NCI-H146 (cell line): ENCODE data around the gene TRIOBP.
"Not testable (repeated sequence)": the region's sequence is repeated elsewhere in the genome, so short reads cannot be mapped to it uniquely, and the experiment has no call there.

Source experiments
- DNase-seq: peaks from one replicate; lab custom pipeline; 2025; lab: John Stamatoyannopoulos, UW

Gene TRIOBP

DNA sequence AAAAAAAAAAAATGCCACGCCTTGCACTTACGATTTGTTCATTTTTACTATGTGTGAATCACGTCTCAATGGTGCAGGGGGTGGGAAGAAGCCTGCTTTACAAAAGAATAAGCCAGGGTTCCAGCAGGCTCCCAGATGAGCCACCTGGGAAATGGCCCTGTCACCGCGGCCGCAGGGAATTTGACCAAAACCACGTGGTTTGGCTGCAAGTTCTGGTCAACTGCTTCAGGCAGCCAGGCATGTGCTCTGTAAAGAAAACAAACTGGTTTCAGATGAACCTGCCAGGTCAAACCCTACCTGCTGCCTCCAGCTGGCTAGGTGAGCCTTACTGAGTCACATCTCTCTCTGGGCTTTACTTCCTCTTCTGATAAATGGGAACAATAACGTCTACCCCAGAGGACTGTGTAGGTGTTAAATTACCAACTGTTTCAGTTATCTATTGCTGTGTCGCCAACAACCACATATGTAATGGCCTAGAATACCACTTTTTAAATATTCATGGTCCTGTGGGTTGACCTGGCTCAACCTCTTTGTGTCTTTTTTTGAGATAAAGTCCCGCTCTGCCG, 80.4 kb downstream of the TRIOBP start:
- DNase-seq = peak; percentile 29

DNA sequence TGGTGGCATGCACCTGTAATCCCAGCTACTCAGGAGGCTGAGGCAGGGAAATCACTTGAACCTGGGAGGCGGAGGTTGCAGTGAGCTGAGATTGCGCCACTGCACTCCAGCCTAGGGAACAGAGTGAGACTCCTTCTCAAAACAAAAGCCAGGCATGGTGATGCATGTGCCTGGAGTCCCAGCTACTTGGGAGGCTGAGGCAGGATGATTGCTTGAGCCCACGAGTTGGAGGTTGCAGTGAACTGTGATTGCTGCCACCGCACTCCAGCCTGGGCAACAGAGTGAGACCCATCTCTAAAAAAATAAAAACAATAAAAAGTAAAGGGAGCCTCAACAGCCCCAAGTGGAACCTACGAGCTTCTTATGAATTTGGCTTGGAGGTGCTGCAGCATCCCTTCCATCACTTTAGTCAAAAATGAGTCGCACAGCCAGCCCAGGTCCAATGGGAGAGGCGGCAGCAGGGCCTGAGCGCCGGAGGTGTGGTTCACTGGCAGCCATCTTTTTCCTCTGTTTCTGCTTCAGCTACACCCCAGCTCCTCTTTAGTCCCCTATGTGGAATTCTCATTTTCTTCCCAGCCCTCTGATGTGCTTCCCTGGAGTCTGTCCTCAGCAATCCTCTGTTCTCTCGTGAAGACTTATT, 81.6 kb downstream of the TRIOBP start:
- no peak for DNase-seq

DNA sequence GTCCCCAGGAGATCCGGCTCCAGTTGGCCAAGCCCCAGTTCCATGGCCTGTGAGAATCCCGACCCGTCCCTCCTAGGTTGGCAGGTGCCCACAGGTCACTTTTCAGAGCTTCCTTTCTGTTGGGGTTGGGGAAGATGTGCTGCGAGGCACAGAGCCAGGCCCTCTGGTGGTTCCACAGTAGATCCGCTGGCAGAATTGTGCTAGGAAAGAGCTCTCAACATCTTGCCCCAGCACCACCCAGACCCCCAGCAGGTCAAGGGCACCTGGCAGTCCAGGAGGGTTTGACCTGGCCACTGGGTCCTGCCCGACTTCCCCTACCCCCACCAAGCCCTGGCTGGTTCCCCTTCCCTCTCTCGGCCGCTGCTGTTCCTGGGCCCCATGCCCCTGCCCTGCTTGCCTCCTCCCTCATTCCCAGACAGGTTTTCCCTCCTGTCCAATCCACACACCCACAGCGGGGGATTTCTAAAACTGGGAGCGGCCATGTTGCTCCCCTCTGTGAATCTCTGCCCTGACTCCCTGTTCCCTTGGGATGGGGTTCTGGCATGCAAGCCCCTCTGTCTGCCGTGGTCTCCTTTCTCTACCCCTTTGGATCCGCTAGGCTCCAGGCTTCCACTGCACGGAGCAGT, 84.7 kb downstream of the TRIOBP start:
- DNase-seq = no peak

DNA sequence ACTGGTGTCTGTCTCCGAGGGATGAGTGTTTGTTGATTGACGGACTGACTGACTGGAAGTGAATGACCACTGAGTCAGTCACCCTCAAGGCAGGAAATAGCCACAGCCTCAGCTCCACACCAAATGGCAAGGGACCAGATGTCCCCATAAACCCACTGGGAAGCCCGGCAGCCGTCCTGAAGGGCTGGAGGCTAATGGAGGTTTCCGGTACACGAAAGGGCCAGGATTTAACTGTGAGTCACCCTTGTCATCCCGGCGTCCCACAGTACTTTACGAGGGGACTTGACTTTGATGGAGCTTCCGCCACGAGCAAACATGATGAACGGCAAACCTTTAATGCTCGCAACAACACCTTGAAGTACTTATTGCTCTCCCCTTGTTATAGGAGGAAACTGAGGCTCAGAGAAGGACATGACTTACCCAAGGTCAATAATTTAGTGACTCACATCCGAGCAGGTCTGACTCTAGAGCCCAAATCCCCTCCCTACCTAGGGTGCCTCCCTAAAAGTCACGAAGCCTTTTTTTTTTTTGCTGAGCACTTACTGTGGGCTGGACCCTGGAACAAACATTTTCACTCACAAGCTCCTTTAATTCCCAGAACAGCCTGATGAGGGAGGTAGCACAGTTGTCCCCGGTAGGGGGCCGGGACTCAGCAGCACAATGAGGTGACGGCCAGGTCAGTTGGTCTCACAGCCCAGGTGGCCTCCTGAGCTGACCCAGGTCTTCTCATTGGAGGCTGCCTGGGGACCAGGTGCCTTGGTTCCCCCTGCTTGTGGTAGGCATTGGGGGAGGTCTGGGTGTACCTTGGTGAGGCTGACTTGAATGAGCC, 85.7 kb downstream of the TRIOBP start:
- DNase-seq = no peak

DNA sequence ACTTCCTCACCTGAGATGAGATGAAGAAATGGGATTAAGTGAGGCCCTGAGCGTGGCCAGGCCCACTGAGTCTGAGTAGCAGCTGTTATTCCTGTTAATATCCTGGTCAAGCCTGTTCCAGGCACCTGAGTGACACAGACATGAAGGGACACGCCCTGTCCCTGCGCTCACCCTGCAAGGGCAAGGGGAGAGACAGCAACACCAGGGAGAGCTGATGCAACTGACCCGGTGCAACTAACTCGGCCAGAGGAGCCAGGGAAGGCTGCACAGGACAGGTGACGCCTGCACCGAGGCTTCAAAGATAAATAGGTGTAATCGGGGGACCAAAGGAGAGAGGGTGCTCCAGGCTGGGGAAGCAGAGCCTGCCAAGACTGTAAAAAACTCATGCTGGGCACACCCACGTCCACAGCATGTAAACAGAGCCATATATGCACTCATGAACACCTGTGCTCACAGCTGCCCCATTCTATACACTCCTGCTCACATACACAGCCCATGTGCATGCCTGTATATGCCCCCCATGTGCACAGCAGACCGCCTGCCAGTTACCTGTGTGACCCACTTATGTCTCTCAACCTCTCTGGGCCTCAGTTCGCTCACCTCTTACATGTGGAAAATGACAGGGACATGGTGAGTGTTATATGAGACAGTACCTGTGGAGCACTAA, 88.1 kb downstream of the TRIOBP start:
- DNase-seq = peak; percentile 18

DNA sequence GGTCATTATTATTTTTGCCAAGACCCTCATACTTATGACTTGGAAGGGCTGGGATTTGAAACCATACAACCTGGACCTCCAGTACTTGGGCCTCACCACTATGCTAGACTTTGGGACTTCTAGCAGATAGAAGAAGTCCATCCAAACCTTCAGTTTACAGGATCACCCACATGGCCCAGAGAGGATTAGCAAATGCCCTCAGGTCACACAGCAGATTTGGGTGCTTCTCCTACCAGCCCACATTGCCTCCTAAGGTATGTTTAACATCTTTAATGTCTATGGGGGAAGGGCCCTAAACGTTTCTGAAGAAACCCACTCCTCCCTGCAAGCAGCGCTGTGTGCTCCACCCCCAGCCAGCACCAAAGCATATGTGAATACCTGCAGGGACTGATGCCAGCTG, 93.4 kb downstream of the TRIOBP start:
- no peak for DNase-seq

DNA sequence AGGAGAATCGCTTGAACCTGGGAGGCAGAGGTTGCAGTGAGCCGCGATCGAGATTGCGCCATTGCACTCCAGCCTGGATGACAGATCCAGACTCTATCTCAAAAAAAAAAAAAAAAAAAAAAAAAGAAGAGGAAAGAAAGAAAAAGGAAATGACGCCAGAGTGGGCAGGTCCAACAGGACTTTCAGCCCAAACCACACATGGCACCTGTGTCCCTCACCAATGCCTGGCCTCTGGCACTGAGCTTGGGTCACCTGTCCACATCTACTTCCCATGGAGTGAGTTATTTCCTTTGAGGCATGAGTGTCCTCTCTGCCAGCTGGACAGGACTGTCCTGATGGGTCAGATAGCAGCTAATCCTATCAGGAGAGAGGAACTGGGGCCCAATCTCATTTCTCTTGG, 95.6 kb downstream of the TRIOBP start:
- no peak for DNase-seq

DNA sequence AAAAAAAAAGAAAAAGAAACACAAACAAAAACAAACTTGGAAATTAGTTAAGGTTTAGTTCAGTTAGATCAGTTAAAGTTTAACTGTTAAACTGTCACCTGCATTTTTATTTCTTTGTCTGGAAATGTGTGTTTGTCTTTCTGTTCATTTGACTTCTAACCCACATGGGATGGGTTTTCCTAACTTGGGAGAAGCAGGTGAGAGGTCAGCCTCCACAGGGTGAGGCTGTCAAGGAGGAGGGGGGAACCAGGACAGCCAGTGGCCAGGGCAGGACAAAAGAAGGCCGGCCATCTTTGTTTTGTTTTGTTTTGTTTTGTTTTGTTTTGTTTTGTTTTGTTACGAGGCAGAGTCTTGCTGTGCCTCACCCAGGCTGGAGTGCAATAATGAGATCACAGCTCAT, 97.5 kb downstream of the TRIOBP start:
- no peak for DNase-seq

DNA sequence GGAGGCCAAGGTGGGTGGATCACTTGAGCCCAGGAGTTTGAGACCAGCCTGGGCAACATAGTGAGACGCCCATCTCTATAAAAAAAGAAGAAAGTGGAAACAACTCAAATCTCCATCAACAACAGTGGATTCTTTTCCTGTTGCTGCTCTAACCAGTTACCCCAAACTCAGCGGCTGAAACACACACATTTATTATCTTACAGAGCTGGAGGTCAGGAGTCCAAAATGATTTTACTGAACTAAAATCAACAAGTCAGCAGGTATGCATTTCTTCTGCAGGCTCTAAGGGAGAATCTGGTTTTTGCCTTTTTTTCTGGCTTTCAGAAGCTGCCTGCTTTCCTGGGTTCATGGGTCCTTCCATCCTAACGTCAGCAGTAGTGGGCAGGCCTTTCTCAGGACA, 99.2 kb downstream of the TRIOBP start:
- no peak for DNase-seq

DNA sequence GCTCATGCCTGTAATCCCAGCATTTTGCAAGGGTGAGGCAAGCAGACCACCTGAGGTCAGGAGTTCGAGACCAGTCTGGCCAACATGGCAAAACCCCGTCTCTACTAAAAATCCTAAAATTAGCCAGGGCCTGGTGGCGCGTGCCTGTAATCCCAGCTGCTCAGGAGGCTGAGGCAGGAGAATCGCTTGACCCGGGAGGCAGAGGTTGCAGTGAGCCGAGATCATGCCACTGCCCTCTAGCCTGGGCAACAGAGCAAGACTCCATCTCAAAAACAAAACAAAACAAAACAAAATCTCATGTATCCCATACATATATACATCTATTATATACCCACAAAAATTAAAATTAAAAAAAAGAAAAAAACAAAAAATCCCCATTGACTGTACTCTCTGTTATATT, 100.4 kb downstream of the TRIOBP start:
- DNase-seq = not testable (repeated sequence)

DNA sequence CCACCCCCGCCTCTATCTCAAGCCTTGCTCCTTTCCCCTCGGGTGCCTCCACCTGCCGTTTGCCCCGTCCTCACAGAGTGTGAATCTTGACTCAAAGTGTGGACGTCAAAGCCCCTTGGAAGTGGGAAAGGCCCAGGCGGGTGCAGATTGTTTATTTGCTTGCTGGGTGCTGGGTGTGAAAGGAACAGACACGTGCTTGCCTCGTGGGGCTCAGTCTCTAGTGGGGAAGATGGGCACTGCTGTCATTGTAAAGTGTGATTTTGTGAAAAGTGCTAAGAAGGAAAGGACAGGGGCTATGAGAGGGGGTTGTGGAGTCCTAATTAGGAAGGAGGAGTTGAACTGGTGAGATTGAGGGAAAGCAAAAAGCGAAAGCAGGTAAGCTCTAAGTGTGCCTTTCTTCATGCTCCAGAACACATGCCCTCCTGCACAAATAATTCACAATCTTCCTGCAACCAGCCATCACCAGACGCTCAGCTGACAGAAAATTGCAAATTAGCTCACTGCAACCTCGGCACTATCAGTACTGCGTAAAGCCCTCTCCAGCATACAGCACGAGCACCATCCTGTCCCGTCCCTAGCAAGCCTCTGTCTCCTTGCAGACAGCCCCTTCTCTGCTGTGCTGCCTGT, 101.1 kb downstream of the TRIOBP start:
- DNase-seq = no peak

DNA sequence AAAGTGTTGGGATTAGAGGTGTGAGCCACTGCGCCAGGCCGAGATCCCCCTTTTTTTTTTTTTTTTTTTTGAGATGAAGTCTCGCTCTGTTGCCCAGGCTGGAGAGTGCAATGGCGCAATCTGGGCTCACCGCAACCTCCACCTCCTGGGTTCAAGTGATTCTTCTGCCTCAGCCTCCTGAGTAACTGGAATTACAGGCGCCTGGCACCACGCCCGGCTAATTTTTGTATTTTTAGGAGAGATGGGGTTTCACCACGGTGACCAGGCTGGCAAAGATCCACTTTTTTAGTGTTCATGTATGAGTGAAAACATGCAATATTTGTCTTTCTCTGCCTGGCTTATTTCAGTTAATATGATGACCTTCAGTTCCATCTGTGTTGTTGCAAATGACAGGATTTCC, 103.1 kb downstream of the TRIOBP start:
- DNase-seq = not testable (repeated sequence)

DNA sequence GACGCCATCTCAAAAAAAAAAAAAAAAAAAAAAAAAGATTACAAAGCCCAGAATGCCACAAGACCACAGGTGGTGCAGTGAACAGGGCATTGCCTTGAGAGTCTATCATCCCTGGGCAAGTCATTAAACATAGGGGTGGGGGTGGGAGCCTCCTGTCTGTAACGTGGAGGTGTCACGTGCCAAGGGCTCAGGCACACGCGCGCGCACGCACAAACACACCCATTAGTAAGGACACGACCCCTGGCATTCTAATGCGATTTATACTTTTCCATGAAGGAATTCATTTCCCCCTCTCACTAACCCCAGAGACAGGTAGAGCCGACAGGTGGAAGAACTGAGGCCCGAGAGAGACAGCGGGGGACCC, 105.1 kb downstream of the TRIOBP start:
- DNase-seq = peak; percentile 68

DNA sequence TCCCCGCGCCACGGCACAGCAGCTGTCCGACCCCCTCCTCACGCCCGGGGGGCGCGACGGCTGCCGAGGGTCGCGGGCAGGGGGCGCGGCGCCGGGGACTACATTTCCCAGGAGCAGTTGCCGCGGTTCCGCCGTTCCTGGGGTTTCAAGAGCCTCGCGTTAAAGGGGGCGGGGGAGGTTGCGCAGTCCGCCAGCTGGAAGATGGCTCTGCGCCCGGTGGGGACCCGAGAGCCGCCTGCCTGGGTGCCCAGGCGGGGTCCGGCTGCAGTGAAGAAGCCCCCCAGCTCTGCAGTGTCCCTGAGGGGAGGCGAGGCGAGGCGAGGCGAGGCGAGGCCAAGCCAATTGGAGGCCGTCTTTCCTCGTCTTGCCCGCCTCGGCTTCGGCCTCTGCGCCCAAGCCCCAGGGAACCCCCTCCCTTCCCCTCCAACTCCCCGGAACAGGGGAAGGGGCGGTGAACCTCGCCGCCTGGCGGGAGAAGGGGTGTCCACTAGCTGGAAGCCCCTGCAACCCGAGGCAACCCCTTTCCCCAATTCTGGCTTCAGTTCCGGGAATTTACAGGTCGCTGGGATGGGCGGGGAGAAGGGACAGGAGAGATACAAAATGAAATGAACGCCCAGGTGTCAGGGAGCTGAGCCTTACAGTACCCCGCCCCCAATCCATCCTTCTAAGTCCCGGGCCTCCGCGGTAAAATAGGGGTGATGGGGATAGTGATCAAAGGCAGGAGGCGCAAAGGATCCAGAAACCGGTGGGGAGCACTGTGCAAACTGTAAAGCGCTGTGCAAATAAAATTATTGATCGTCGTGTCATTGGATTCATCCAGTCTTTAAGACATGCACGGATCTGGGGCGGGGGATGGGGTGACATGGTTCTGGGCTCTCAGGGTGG, 105.7 kb downstream of the TRIOBP start:
- DNase-seq = peak; percentile 61

DNA sequence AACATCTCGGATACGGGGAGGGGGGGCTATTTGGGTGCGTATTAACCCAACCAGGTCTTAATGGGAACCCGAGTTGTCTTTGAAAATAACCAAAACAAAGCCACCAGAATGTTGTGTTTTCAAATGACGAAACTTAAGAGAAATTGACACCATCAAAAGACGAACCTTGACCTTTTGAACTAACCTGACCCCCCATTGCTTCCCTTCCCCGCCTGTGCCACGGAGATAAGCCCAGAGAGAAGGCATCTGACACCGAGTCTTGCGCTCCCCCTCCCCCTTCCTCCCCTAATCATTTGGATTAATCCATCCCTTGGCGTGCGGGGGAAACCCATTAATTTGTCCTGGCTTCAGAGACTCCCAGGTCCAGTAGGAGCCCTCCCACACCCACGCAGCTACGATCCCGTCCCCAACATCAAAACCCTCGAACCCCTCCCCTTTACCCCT, 106.4 kb downstream of the TRIOBP start:
- DNase-seq = peak; percentile 71

DNA sequence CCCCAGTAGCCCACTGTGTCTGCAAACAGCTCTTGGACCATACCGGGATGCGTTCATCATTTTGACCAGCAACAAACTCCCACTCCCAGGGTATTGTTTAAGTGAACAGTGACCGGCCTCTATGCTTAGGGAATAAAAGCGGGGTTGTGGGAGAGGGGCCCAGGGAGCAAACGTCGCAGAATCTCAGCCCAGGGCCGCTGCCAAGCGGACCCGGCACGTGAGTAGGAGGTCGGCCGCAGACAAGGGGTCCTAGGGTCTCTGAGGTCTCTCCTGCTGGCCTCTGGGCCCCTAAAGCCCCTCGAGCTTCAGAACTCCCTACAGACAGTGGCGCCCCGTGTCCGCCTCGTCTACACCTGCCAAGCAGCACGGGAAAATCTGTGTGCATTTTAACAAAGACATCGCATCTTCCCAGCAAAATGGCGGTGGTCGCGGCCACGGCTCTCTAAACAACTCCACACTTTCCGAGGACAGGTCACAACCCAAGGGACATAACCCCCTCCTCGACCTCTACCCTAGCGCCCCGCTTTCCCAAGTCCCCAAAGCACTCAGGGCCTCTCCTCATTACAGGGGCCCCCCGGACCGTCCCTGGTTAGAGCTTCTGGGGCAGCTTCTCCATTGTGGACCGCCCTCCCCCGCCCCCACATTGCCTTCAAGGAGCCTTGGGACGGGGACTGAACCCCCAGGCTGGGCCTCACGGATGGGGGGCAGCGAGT, 106.9 kb downstream of the TRIOBP start:
- DNase-seq = peak; percentile 53

DNA sequence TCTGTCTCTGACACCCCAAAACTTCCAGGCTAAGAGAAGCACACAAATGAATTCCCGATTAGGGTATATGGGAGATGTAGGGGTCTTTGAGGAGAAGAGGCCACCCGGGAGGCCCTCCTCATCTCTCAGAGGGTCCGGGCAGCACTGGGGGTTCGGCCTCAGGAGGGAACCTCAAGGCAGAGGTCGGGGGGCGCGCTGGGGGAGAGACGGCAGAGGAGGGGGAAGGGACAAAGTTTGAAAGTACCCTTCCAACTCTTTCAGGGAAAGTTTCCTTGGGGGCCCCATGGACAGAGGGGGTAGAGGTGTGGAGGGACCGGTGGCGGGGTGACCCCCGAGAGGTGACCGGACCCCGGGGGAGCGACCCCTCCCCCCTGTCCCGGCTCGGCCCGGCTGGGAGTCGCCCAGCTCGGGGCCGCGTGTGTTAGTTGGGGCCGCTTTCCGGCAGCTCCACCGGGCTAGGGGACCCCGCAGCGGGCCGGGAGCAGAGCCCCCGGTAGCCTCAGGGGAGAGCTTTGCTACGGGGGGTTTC, 107.6 kb downstream of the TRIOBP start:
- DNase-seq = no peak

DNA sequence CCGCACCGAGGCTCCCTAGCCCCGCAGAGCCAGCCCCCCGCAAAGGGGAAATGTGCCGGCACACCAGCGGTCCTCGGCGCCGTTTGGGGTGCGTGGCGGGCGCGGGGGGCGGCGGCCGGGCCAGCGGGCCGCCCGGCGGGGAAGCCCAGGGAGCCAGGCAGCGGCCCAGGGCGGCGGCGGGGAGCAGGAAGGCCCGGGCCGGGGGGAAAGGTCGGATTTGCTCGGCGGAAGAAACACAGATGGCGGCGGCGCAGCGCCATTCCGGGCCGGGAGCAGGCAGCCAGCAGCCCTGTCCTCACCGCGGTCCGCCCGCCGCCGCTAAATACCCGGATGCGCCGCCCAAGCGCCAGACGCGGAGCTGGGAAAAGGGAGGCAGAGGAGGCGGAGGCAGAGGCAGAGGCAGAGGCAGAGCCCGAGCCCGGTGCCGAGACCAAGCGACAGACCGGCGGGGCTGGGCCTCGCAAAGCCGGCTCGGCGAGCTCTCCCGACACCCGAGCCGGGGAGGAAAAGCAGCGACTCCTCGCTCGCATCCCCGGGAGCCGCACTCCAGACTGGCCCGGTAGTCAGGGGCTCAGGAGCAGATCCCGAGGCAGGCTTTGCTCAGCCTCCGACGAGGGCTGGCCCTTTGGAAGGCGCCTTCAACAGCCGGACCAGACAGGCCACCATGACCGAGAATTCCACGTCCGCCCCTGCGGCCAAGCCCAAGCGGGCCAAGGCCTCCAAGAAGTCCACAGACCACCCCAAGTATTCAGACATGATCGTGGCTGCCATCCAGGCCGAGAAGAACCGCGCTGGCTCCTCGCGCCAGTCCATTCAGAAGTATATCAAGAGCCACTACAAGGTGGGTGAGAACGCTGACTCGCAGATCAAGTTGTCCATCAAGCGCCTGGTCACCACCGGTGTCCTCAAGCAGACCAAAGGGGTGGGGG, 108.3 kb downstream of the TRIOBP start:
- DNase-seq = peak; percentile 73

DNA sequence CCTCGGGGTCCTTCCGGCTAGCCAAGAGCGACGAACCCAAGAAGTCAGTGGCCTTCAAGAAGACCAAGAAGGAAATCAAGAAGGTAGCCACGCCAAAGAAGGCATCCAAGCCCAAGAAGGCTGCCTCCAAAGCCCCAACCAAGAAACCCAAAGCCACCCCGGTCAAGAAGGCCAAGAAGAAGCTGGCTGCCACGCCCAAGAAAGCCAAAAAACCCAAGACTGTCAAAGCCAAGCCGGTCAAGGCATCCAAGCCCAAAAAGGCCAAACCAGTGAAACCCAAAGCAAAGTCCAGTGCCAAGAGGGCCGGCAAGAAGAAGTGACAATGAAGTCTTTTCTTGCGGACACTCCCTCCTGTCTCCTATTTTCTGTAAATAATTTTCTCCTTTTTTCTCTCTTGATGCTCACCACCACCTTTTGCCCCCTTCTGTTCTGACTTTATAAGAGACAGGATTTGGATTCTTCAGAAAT, 109.0 kb downstream of the TRIOBP start:
- DNase-seq = no peak
